Gastroesophageal sphincter (tissue), 4 donors: Measurements from ENCODE around the gene HDHD5. TPM values are rescaled to one million over a fixed set of nuclear protein-coding genes. Genes with fewer than 3 reads are reported as not detected.

Source experiments
- ATAC-seq: fragments of 150-250 bp; one replicate; pipeline ENCODE4 v1.9.1; 2016; ENCODE audit warnings: mild to moderate bottlenecking, moderate library complexity
- H3K27ac ChIP-seq, 4 donors: fragments of 200-600 bp; sonication (generic) in 3 of 4; 1 replicate in 3 of 4; 2 replicates in 1 of 4; pipeline ENCODE4 v1.5.1; 2016 to 2019
- H3K27me3 ChIP-seq: fragments of 200-600 bp; sonication (generic); one replicate; pipeline ENCODE4 v1.5.1; 2019
- H3K36me3 ChIP-seq, 2 donors: fragments of 200-600 bp; sonication (generic); one replicate each; pipeline ENCODE4 v1.5.1; 2019; ENCODE audit warnings: control low read depth in 1 of 2
- H3K4me1 ChIP-seq, 3 donors: fragments of 200-600 bp; sonication (generic); 1 replicate in 2 of 3; 2 replicates in 1 of 3; pipeline ENCODE4 v1.5.1; 2016 to 2019; ENCODE audit warnings: control low read depth in 2 of 3
- H3K4me3 ChIP-seq, 2 donors: fragments of 200-600 bp; sonication (generic); one replicate each; pipeline ENCODE4 v1.5.1; 2019; ENCODE audit warnings: mild to moderate bottlenecking in 1 of 2, moderate library complexity in 1 of 2
- H3K9me3 ChIP-seq, 3 donors: fragments of 200-600 bp; sonication (generic); one replicate each; pipeline ENCODE4 v1.5.1; 2017 to 2019; ENCODE audit warnings: control low read depth in 2 of 3
- EP300 ChIP-seq: sonication (generic); formaldehyde crosslinking; IDR thresholded peaks from one replicate; pipeline ENCODE4 v1.6.1; 2017; ENCODE audit warnings: antibody characterized with exemption, mild to moderate bottlenecking
- POLR2A ChIP-seq, 2 donors: fragments of 450-650 bp; IDR thresholded peaks; one replicate each; pipeline ENCODE4 v1.6.1; 2017; ENCODE audit warnings: antibody characterized with exemption in 2 of 2, mild to moderate bottlenecking in 2 of 2, moderate library complexity in 1 of 2
- POLR2AphosphoS5 ChIP-seq: sonication (generic); formaldehyde crosslinking; IDR thresholded peaks from one replicate; pipeline ENCODE4 v1.6.1; 2017; ENCODE audit warnings: antibody characterized with exemption
- WGBS, 2 donors: methylation state at CpG; one replicate each; pipeline ENCODE4 v1.1.5; 2018; ENCODE audit warnings: low coverage in 1 of 2; 5-methylcytosine and 5-hydroxymethylcytosine counted together
- total RNA-seq, 4 donors: library from RNA; depleted of rRNA; stranded (reverse); fragments of >200 nt; gene quantifications; one replicate each; pipeline ENCODE4 v1.1.0, GENCODE V29; 2016
- TF ChIP-seq, protein P1 (sequence below), 4 experiments: fragments of 200-600 bp in 2 of 4; fragments of 450-650 bp in 2 of 4; sonication (generic) in 1 of 4; IDR thresholded peaks; one replicate each; pipeline ENCODE4 v1.5.1; 2017 to 2019; ENCODE audit warnings: antibody characterized with exemption in 4 of 4, mild to moderate bottlenecking in 2 of 4, moderate library complexity in 2 of 4

Gene HDHD5
- total RNA-seq, 4 donors from 2014 or later: 20.4 to 37.1 (median 33.0) TPM

DNA sequence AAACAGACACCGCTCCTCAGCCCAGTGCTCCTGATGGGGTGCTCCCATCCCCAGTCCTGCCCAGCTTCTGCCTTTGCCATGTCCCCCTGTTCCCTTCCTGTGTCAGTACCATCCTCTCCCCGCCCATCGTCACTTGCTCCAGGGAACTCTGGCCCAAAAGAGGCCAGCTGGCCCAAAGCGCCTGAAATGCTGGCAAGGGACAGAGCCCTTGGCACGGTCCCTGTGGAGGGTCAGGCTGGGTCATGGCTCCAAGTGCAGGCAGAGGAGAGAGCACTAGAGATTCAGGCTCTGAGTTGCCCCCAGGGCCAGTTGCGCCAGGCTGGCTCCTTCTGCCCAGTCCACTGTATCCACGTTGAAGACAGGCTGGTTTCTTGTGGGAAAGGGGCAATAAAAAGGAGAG lies 8.4 kb upstream of the HDHD5 start:
- ATAC-seq: no peak
- 55% methylated on average over 3 of the region's 7 CpGs; no CpG with 5 or more reads in 1 of the 2 donors for WGBS, 2 donors
- no peaks in the 10 kb centered on the region for H3K9me3 ChIP-seq
- TF ChIP-seq POLR2A (IDR thresholded peaks at IDR 0.05) (no peak), POLR2AphosphoS5 (no peak), EP300 (no peak)
- TF ChIP-seq, protein P1, sequence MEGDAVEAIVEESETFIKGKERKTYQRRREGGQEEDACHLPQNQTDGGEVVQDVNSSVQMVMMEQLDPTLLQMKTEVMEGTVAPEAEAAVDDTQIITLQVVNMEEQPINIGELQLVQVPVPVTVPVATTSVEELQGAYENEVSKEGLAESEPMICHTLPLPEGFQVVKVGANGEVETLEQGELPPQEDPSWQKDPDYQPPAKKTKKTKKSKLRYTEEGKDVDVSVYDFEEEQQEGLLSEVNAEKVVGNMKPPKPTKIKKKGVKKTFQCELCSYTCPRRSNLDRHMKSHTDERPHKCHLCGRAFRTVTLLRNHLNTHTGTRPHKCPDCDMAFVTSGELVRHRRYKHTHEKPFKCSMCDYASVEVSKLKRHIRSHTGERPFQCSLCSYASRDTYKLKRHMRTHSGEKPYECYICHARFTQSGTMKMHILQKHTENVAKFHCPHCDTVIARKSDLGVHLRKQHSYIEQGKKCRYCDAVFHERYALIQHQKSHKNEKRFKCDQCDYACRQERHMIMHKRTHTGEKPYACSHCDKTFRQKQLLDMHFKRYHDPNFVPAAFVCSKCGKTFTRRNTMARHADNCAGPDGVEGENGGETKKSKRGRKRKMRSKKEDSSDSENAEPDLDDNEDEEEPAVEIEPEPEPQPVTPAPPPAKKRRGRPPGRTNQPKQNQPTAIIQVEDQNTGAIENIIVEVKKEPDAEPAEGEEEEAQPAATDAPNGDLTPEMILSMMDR (IDR thresholded peaks at IDR 0.05): no peak
- H3K27me3 ChIP-seq: no peaks in the 10 kb centered on the region
- peaks cover 0 to 20% (median 11%) of the 10 kb centered on the region in 3 donors for H3K4me1 ChIP-seq
- no peak overlapping the region for H3K4me3 ChIP-seq
- H3K36me3 ChIP-seq: no peaks in the 10 kb centered on the region
- no peak overlapping the region for H3K27ac ChIP-seq

GRCh38 chr22:17164392-17165024 lies 5.4 kb upstream of the HDHD5 start:
- Histone ChIP-seq H3K27me3 (no peaks in the 10 kb centered on the region), H3K4me3 (no peak overlapping the region), H3K4me1 (peaks cover 0 to 22% (median 0%) of the 10 kb centered on the region in 3 donors), H3K27ac (no peak overlapping the region), H3K36me3 (no peaks in the 10 kb centered on the region), H3K9me3 (no peaks in the 10 kb centered on the region)
- no peak for ATAC-seq
- TF ChIP-seq POLR2AphosphoS5 (no peak), EP300 (no peak), POLR2A (IDR thresholded peaks at IDR 0.05) (no peak)
- TF ChIP-seq, protein P1 (IDR thresholded peaks at IDR 0.05): no peak
- WGBS, 2 donors: 80 to 100% methylated on average over 2 to 3 of the region's 3 CpGs

DNA sequence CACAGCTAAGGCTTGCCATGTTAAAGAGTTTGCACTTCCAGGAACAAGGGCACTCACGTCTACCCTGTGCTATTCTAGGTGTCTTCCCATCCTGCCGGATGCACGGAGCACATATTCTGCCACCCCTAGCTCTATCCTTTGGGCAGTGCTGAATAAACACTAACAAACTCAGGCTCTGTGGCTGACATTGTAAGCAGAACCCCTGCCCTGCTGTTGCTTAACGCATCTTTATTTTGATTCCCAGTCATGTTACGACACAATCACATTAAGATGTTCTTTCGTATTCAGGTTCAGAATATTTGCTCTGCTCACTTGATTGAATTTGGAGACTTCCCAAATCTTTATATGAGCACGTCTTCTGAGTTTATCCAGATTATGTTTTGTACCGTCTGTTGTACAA lies 3.7 kb upstream of the HDHD5 start:
- 60 to 61% methylated on average over 7 to 8 of the region's 8 CpGs for WGBS, 2 donors
- Histone ChIP-seq H3K36me3 (no peaks in the 10 kb centered on the region), H3K4me1 (peaks cover 0 to 30% (median 5%) of the 10 kb centered on the region in 3 donors), H3K4me3 (no peak overlapping the region), H3K27me3 (no peaks in the 10 kb centered on the region), H3K27ac (no peak overlapping the region), H3K9me3 (no peaks in the 10 kb centered on the region)
- ATAC-seq: no peak
- no peak for TF ChIP-seq EP300
- TF ChIP-seq POLR2A (IDR thresholded peaks at IDR 0.05): no peak
- TF ChIP-seq, protein P1 (IDR thresholded peaks at IDR 0.05): no peak
- no peak for TF ChIP-seq POLR2AphosphoS5

DNA sequence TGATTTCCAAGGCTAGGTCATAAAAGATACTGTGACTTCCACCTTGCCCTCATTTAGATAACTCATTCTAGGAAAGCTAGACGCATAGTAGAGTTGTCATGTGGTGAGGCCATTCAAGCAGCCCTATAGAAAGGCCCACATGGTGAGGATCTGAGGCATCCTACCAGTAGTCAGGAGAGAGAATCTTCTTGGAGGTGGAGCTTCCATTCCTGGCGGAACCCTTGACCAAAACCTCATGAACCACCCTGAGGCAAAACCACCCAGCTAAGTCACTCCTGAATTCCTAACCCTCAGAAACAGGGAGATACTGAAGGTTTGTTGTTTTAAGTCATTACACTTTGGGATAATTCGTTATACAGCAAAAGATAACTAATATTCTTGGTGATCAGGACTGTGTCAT lies 2.9 kb upstream of the HDHD5 start:
- no peak for TF ChIP-seq EP300
- TF ChIP-seq POLR2A (IDR thresholded peaks at IDR 0.05): no peak
- TF ChIP-seq, protein P1 (IDR thresholded peaks at IDR 0.05): no peak
- TF ChIP-seq POLR2AphosphoS5: no peak
- 94 to 97% methylated on average over 2 to 3 of the region's 3 CpGs for WGBS, 2 donors
- no peak overlapping the region for H3K4me3 ChIP-seq
- peaks cover 0 to 30% (median 12%) of the 10 kb centered on the region in 3 donors for H3K4me1 ChIP-seq
- H3K36me3 ChIP-seq: no peaks in the 10 kb centered on the region
- no peak overlapping the region for H3K27ac ChIP-seq
- H3K9me3 ChIP-seq: no peaks in the 10 kb centered on the region
- ATAC-seq: no peak
- H3K27me3 ChIP-seq: no peaks in the 10 kb centered on the region

- H3K27me3 ChIP-seq: no peaks in the 10 kb centered on the region
- H3K4me1 ChIP-seq: peaks cover 0 to 51% (median 12%) of the 10 kb centered on the region in 3 donors
- WGBS, 2 donors: 29% methylated on average over 5 of the region's 35 CpGs; no CpG with 5 or more reads in 1 of the 2 donors
- peak; percentile 35 for ATAC-seq
- no peaks in the 10 kb centered on the region for H3K36me3 ChIP-seq
- H3K9me3 ChIP-seq: no peaks in the 10 kb centered on the region
- H3K4me3 ChIP-seq: peak overlapping the region; percentile 59 to 73
- H3K27ac ChIP-seq: peak overlapping the region; percentile 56 to 95 (median 90)
- TF ChIP-seq, protein P1 (IDR thresholded peaks at IDR 0.05): no peak
- TF ChIP-seq POLR2AphosphoS5 (no peak), EP300 (no peak), POLR2A (IDR thresholded peaks at IDR 0.05) (no peak)
Observed at GRCh38 chr22:17159504-17159951, 451 bp upstream of the HDHD5 start.
